Testis (tissue), 2 donors: ENCODE results near the gene KLK3.

Experiments used
- CTCF ChIP-seq, 3 experiments: fragments of 450-650 bp in 2 of 3; fragments of 200-600 bp in 1 of 3; sonication (generic) in 1 of 3; IDR thresholded peaks; one replicate each; pipeline ENCODE4 v1.5.1; 2016 to 2019; ENCODE audit warnings: antibody characterized with exemption in 3 of 3, mild to moderate bottlenecking in 2 of 3, moderate library complexity in 1 of 3
- POLR2A ChIP-seq: fragments of 450-650 bp; IDR thresholded peaks from one replicate; pipeline ENCODE4 v1.6.1; 2017; ENCODE audit warnings: antibody characterized with exemption, mild to moderate bottlenecking, moderate library complexity

GRCh38 chr19:50870417-50871089 lies 15.8 kb downstream of the KLK3 start:
- TF ChIP-seq POLR2A (no peak), CTCF (IDR thresholded peaks at IDR 0.05) (peak in 2 of 3 experiments; percentile 19 to 64)
